GM04504 (cell line): Measurements from ENCODE around the gene GZMM.
"Not testable (repeated sequence)": the region's sequence is repeated elsewhere in the genome, so short reads cannot be mapped to it uniquely, and the experiment has no call there.

ENCODE experiments used
- DNase-seq: peaks from one replicate; pipeline ENCODE4 v3.0.0-alpha.2; 2012; ENCODE audit warnings: low read depth

GZMM gene

GRCh38 chr19:583198-583967 lies 39.5 kb downstream of the GZMM start:
- DNase-seq: no peak

DNA sequence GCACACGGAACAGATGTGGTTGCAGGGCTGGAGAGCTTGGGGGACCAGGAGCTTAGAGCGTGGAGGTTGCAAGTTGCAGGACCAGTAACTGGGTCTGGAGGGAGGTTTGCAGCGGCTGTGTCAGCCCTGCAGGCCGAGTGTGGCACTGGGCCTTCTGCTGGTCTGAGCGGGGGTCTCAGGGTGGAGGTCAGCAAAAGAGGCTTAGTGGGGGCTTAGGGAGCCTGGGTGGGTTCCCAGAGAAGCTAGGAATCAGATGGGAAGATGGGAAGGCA lies 40.1 kb downstream of the GZMM start:
- DNase-seq: no peak

- DNase-seq: no peak
Observed at GRCh38 chr19:584240-585001, 40.6 kb downstream of the GZMM start.

DNA sequence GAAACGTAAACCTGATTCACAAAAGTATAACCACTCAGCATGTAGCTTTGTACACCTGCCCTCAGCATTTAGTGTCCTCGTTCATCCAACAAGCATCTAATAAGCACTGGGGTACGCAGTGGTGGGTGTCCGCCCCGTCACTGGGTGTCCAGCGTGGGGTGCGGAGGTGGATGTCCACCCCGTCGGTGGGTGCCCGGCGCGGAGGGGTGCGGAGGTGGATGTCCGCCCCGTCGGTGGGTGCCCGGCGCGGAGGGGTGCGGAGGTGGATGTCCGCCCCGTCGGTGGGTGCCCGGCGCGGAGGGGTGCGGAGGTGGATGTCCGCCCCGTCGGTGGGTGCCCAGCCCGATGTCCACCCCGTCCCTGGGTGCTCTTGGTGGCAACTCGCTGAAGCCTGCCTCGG lies 41.3 kb downstream of the GZMM start:
- DNase-seq: not testable (repeated sequence)

- no peak for DNase-seq
Observed at GRCh38 chr19:585551-586110, 41.8 kb downstream of the GZMM start.

- peak; percentile 76 for DNase-seq
Observed at GRCh38 chr19:588093-588740, 44.4 kb downstream of the GZMM start.

GRCh38 chr19:588741-589692 lies 45.2 kb downstream of the GZMM start:
- no peak for DNase-seq

- DNase-seq: no peak
Observed at GRCh38 chr19:589693-590395, 46.0 kb downstream of the GZMM start, which contains the start of gene HCN2. TSS of gene HCN2 (plus strand) at chr19:589881. CDS start at chr19:589946, 65 bp downstream.

DNA sequence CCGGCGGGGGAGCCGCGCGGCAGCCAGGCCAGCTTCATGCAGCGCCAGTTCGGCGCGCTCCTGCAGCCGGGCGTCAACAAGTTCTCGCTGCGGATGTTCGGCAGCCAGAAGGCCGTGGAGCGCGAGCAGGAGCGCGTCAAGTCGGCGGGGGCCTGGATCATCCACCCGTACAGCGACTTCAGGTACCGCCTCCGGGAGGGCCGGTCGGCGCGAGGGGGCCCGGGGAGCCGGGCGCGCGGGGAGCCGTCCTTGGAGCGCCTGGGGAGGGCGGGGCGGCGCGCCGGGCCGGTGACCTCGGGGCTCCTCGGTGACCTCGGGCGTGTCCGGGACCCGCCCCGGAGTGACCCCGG lies 46.5 kb downstream of the GZMM start:
- DNase-seq: no peak

DNA sequence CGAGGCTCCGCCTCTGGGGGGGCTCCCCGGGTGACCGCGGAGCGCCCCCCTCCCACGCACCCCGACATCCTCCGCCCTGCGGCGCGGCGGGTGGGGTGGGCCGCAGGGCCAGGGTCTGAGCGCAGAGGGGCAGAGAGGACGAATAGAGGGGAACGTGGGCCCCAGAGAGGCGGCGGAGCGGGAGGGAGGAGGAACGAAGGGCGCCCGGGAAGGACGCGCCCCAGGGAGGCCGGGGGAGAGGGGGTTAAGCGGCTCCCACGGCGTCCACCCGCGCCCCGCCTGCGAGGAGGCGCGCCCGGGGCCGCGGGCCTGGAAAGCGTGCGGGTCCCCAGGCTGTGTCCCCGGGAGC lies 46.9 kb downstream of the GZMM start:
- no peak for DNase-seq

GRCh38 chr19:591099-591958 lies 47.5 kb downstream of the GZMM start:
- no peak for DNase-seq

- DNase-seq: no peak
Observed at GRCh38 chr19:592101-592500, 48.2 kb downstream of the GZMM start.

DNA sequence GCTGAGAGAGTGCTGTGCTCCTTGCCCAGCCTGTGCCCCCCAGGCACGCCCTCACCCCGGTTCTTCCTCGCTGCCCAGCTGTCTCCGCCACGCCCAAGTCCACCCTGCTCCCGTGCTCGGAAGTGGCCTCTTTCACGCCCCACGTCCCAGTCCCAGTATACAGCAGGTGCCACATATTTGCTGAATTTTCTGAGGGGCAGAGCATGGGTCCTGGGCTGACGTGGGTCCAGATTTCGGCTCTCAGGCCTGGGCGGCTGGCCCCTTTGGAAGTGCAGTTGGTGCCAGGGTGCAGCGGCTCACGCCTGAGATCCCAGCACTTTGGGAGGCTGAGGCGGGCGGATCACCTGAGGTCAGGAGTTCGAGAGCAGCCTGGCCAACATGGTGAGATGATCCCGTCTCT lies 49.2 kb downstream of the GZMM start:
- no peak for DNase-seq

DNA sequence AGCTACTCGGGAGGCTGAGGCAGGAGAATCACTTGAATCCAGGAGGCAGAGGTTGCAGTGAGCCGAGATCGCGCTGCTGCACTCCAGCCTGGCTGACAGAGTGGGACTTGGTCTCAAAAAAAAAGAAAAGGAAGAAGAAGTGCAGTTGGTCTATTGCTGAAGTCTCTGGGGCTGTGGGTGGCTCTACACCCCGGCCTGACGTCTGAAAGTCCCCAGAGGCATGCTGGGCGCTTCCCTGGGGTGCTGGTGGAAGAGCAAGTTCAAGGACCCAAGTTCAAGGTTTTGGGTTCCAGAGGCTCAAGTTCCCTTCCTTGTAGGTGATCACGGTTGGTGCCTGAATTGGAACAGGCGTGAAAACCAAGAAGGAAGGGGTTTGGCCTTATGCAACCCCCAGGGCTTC lies 49.7 kb downstream of the GZMM start:
- no peak for DNase-seq

- no peak for DNase-seq
Observed at GRCh38 chr19:594265-594870, 50.5 kb downstream of the GZMM start.

DNA sequence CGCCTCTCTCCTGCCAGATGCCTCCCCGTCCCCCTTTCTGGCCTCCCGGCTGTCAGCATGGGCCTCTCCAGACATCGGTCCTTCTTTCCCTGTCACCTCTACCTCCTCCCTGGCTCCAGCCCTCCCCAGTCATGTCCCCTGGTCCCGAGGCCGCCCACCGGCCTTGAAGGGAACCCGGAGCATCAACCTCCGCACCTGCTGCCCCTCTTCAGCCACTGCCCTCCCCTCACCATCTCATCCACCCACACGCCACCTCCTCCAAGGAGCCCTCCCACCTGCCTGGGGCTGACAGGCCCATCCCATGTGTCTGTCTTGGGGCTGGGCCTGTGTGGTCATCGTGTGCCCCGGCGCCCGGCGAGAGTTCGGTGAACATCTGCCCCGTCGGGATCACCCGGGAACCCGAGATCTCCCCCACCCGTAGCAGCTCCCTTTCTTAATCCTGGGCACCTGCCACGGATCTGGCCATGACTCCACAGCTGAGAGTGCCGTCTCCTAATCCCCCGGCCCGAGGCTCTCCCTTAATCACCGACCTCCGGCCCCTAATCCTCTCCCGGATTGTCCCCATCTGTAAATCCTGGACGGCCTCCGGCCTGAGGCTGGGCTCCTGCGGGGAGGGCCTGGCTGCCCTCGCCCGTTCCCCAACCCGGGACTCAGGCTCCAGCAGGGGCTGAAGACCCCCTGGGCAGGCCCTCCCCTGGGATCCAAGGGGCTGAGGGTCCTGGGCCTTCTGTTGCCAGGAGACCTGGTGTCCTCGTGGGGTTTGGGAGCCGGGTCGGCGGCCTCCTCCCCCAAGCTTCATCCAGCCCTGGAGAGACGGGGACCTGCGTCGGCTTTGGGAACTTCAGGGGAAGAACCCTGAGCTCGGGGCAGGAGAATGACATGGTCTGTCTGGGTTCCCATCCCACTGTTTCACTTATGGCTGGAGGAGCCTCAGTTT lies 51.7 kb downstream of the GZMM start:
- no peak for DNase-seq

DNA sequence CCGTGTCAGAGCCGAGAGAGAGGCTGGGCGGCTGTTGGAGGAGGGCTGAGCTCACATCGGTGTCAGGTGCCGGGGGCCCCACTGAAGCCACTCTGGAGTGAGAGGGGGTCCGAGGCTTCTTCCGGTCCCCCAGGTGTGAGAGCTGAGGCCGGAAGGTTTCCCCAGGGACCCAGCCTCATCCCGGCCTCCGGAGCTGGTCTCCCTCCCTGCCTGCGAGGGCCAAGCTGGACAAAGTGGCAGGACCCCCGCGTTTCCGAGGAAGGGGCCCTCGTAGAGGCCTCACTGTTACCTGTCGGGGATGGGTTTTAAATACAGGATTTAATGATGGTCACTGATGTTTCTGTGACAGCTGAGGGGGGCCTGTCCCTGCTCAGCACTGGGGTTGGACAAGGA lies 52.4 kb downstream of the GZMM start:
- no peak for DNase-seq

GRCh38 chr19:597406-598315 lies 53.8 kb downstream of the GZMM start:
- no peak for DNase-seq
